Body of pancreas (tissue), 4 donors: ENCODE results near the gene NDEL1.

Experiments used
- POLR2A ChIP-seq, 3 donors: fragments of 450-650 bp; IDR thresholded peaks; one replicate each; pipeline ENCODE4 v1.6.1; 2016; ENCODE audit warnings: antibody characterized with exemption in 3 of 3, mild to moderate bottlenecking in 2 of 3
- TF ChIP-seq, protein P1 (sequence below), 7 experiments: fragments of 450-650 bp in 4 of 7; fragments of 200-600 bp in 3 of 7; sonication (generic) in 3 of 7; IDR thresholded peaks; one replicate each; pipeline ENCODE4 v1.5.1; 2016 to 2019; ENCODE audit warnings: antibody characterized with exemption in 7 of 7

DNA sequence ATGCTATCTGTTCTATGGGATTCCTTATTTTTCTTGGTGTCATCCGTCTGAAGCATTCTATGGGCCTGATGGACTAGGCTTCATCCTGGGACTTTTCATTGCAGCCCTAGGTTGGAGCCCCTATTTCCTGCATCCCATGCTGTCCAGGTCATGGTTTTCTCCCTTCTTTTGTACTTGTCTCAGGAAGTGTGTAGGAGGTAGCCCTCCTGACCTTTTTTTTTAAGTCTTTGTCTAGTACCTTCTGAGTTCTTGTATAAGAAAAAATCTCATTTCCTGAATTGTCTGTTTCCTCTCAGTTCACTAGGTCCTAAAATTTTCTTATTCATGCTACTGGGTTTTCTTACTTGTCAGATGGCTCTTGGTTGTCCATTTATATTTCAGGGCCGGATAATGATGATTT, 6.0 kb downstream of the NDEL1 start:
- TF ChIP-seq, protein P1, sequence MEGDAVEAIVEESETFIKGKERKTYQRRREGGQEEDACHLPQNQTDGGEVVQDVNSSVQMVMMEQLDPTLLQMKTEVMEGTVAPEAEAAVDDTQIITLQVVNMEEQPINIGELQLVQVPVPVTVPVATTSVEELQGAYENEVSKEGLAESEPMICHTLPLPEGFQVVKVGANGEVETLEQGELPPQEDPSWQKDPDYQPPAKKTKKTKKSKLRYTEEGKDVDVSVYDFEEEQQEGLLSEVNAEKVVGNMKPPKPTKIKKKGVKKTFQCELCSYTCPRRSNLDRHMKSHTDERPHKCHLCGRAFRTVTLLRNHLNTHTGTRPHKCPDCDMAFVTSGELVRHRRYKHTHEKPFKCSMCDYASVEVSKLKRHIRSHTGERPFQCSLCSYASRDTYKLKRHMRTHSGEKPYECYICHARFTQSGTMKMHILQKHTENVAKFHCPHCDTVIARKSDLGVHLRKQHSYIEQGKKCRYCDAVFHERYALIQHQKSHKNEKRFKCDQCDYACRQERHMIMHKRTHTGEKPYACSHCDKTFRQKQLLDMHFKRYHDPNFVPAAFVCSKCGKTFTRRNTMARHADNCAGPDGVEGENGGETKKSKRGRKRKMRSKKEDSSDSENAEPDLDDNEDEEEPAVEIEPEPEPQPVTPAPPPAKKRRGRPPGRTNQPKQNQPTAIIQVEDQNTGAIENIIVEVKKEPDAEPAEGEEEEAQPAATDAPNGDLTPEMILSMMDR (IDR thresholded peaks at IDR 0.05): no peak
- TF ChIP-seq POLR2A (IDR thresholded peaks at IDR 0.05): no peak
